SKM-1 (cell line): ENCODE results near the gene ODR4.
"Not testable (repeated sequence)": the region's sequence is repeated elsewhere in the genome, so short reads cannot be mapped to it uniquely, and the experiment has no call there.

Experiments
- DNase-seq: peaks from one replicate; lab custom pipeline; 2025; ENCODE audit not compliant: unreplicated experiment; lab: John Stamatoyannopoulos, UW

Gene ODR4

DNA sequence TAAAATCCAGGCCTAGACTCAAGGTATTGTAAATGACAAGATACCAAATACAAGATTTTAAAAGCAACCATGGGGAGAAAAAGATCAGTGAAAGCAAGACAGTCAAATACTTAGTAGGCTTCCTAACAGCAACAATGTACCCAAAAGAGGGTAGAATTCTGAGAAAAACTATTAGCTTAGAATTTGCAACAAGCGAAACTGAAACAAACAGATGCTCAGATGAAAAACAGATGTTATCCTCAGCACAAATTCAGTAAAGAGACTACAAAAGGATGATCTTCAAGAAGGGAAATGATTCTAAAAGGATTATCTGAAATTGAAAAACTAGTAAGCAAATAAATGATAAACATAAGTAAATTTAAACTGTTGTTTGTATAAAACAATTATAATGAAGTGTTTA lies 45.3 kb downstream of the ODR4 start:
- no peak for DNase-seq

DNA sequence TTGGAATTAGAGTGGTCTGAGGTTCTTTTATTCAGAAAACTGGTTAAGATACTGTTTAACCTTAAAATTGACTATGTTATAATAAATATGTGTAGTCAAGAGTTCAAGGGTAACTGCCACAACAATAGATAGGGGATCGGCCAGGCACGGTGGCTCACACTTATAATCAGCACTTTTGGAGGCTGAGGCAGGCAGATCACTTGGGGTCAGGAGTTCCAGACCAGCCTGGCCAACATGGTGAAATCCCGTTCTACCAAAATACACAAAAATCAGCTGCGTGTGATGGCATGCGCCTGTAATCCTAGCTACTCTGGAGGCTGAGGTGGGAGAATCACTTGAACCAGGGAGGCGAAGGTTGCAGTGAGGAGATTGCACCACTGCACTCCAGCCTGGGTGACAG lies 45.8 kb downstream of the ODR4 start:
- DNase-seq = no peak

DNA sequence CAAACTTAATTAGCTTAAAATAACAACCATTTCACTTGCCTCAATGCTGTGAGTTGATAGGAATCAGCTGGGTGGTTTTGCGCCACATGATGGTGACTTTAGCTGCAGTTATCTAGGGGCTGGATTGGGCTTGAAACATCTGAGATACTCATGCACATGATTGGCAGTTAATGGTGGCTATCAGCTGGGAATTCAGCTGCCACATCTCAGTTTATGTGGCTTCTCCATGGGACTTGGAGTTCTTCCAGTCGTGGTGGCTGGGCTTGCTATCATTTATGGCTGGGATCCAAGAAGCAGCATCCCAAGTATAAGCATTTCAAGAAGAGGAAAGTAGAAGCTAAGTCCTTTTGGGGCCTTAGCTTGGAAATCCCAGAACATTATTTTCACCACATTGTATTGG lies 48.9 kb downstream of the ODR4 start:
- DNase-seq = no peak

GRCh38 chr1:186426118-186426517 lies 50.5 kb downstream of the ODR4 start:
- no peak for DNase-seq

DNA sequence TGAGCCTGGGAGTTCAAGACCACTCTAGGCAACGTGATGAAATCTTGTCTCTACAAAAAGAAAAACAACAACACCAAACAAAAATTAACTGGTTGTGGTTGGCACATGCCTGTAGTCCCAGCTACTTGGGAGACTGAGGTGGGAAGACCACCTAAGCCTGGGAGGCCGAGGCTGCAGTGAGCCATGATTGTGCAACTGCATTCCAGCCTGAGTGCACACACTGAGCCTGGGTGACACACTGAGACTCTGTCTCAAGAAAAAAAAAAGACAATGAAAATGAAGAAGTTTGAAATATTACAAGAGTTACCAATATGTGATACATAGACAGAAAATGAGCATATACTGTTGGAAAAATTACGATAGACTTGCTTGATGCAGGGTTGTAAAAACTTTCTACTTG lies 53.4 kb downstream of the ODR4 start:
- no peak for DNase-seq

- DNase-seq = peak; percentile 49
Observed at GRCh38 chr1:186435336-186435735, 59.7 kb downstream of the ODR4 start.

DNA sequence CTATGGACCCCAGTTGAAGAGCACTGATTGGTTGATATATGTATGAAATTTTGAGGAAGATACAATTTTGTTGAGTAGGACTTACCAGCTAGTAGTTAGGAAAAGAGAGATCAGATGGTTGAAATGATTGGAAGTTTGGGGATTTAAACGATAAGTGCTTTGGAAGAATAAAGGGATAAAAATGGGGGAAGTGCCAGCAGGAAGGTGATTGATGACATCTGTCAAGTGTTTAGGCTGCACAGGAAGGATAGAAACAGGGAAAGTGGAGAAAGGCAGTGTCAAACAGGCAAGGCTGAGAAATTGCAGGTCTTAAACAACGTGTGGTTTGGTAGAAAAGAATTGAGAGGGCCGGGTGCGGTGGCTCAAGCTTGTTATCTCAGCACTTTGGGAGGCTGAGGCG lies 62.9 kb downstream of the ODR4 start:
- no peak for DNase-seq

DNA sequence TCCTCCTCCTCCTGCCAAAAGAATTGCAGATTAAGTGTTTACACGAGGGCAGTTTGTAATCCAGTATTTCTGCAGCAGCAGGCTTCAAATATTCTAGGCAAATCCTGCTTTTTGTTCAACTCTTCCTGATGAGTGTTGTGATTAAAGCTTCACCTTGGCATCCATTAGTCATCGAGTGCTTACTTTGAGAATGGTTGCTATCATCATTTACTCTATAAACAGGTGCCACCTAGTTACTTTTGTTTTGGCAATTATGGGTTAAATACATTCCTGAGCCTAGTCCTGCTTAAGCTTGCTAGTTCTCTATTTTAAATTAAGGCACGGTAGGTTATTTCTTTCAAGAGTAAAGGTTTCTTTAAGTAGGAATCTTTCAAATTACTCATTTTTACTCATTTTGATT lies 64.9 kb downstream of the ODR4 start:
- DNase-seq = no peak

DNA sequence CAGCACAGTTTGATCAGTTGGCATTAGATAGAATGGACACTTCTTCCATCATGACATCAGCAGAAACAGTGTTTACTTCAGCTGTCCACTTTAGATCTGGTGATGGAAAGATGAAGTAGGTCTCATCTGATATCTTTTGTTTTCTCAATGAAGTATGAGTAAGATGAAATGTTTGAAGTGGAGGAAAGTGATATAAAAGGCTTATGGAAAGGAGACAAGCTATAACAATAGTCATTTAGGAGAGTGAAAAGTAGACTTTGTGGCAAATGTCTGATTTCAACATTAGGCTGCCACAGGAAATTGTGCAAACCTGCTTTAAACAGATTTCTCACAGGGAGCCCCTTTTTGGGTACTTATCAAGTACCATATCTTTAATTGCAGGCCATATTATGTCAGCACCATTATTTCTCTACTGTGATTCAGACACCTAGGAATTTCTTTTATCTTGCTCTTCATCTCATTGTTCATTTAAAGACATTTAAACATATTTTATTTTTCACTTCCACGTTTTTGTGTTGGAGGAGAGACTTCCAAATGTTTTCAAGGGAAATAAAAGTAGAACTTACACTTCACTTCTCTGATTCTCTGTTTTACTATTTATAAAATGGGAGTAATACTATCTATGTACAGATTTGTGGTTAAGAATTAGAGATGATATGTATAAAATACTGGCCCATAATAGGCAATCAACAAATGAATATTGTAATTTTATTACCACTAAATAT lies 67.2 kb downstream of the ODR4 start:
- peak; percentile 62 for DNase-seq

- DNase-seq = no peak
Observed at GRCh38 chr1:186443638-186444037, 68.0 kb downstream of the ODR4 start.

- no peak for DNase-seq
Observed at GRCh38 chr1:186446152-186446551, 70.5 kb downstream of the ODR4 start.

DNA sequence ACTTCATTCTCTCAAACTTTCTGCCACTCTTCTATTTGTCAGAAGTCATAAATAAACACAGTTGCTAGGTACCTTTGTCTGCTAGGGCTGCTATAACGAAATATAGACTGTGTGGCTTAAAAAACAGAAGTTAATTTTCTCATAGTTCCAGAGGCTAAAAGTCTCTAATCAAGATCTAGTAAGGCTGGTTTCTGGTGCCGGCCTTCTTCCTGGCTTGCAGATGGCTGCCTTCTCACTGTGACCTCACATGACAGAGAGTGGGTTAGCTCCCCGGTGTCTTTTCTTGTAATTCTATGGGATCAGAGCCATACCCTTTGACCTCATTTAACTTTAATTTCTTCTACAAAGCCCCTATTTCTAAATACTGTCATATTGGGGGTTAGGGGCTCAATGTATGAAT lies 79.3 kb downstream of the ODR4 start:
- no peak for DNase-seq

DNA sequence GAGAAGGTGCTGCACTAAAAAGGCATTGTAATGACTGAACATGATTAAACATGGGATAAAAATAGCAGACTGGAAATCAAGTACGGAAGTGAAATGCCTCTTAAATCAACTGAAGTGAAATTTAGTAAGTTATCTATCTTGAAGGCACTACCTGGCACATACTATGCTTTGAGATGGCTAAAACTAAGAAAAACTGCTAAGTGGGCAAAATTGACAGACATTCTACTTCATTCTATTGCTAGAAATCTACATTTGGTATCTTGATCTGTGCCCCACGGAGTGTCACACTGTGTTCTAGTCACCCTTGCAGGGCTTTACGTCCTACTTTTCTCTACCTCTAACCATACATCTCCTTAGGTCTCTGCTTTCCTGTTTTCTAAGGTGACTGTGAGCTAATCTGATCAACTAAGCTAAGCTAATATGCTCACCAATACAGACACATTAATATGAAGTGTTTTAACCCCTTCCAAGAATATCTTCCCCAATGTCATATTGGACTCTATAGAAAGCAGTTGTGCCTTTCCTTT lies 81.2 kb downstream of the ODR4 start:
- no peak for DNase-seq

- not testable (repeated sequence) for DNase-seq
Observed at GRCh38 chr1:186459161-186459560, 83.5 kb downstream of the ODR4 start.

GRCh38 chr1:186461014-186461413 lies 85.4 kb downstream of the ODR4 start, which contains the start of gene PDC:
Gene PDC (minus strand): TSS chr1:186461114. CDS start chr1:186449459, 11,655 bp downstream.
- DNase-seq = no peak

- DNase-seq = no peak
Observed at GRCh38 chr1:186463511-186463910, 87.9 kb downstream of the ODR4 start.

DNA sequence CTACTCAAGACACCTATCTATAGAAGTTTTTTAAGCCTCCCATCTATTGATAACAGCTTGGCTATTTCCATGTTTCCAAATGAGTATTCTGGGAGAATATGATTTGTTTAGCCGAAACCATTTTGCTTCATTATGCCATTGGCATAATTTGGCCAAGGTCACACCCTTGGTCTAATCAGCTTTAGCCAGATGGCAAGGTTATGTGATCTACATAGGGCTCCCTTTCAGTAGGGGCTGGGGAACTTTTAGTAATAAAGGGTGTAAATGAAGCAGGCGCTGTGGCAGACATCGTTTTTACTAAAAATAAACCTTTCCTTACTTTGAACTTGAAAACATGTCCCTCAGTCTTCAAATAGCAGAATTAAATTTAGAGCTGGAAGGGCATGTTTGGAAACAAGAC lies 88.3 kb downstream of the ODR4 start:
- DNase-seq = no peak

GRCh38 chr1:186465491-186465890 lies 89.9 kb downstream of the ODR4 start:
- DNase-seq = not testable (repeated sequence)

DNA sequence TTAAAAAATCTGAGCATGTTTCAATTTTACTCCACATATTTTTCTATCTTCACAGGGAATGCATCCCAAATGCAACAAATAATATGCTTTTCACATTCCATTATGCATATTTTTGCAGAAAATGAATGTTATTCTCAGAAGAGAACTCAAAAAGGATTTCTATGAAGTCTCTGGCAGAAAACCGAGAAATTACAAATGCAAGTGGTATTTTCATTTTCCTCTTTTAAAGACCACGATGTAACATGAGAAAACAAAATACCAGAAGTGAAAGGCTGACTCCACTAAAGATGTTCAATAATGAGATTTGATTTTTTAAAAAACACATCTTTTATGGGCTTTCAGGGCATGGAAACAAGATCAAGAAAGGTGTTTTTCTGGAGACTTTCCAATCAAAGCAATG lies 90.3 kb downstream of the ODR4 start:
- no peak for DNase-seq
